T-helper 17 cell (primary cell): ENCODE data around the gene LLGL2. TPM values are rescaled to one million over a fixed set of nuclear protein-coding genes. Genes with fewer than 3 reads are reported as not detected.
"Not testable (repeated sequence)": the region's sequence is repeated elsewhere in the genome, so short reads cannot be mapped to it uniquely, and the experiment has no call there.

Source experiments
- ATAC-seq: fragments of 150-1000 bp; cut with Tn5 transposase; 2 replicates; pipeline ENCODE4 v1.10.0; 2021; ENCODE audit warnings: mild to moderate bottlenecking, moderate library complexity
- DNase-seq, 3 donors: peaks; one replicate each; pipeline versions ENCODE4 v3.0.0 to v3.0.0-alpha.2; 2020 to 2021
- H3K9me3 ChIP-seq: one replicate; pipeline ENCODE4 v1.7.0; 2013; ENCODE audit warnings: low read length, mild to moderate bottlenecking; ENCODE audit not compliant: control insufficient read depth, poor library complexity, severe bottlenecking
- H3K27ac Mint-ChIP-seq: one replicate; pipeline ENCODE4 v1.8.0; 2022; ENCODE audit warnings: mild to moderate bottlenecking, moderate library complexity, mixed read lengths
- H3K27me3 Mint-ChIP-seq: one replicate; pipeline ENCODE4 v1.8.0; 2022; ENCODE audit warnings: mixed read lengths
- H3K36me3 Mint-ChIP-seq: one replicate; pipeline ENCODE4 v1.8.0; 2022; ENCODE audit warnings: low read depth, mixed read lengths
- H3K4me1 Mint-ChIP-seq: one replicate; pipeline ENCODE4 v1.8.0; 2022; ENCODE audit warnings: mild to moderate bottlenecking, mixed read lengths
- H3K4me3 Mint-ChIP-seq: one replicate; pipeline ENCODE4 v1.8.0; 2022; ENCODE audit warnings: mild to moderate bottlenecking, moderate library complexity, mixed read lengths
- total RNA-seq, 4 donors: library from RNA in 2 of 4; stranded (reverse) in 2 of 4; gene quantifications; one replicate each; pipeline ENCODE4 v1.2.3 and lab custom pipeline; 2022 to 2026

Gene LLGL2, protein sequence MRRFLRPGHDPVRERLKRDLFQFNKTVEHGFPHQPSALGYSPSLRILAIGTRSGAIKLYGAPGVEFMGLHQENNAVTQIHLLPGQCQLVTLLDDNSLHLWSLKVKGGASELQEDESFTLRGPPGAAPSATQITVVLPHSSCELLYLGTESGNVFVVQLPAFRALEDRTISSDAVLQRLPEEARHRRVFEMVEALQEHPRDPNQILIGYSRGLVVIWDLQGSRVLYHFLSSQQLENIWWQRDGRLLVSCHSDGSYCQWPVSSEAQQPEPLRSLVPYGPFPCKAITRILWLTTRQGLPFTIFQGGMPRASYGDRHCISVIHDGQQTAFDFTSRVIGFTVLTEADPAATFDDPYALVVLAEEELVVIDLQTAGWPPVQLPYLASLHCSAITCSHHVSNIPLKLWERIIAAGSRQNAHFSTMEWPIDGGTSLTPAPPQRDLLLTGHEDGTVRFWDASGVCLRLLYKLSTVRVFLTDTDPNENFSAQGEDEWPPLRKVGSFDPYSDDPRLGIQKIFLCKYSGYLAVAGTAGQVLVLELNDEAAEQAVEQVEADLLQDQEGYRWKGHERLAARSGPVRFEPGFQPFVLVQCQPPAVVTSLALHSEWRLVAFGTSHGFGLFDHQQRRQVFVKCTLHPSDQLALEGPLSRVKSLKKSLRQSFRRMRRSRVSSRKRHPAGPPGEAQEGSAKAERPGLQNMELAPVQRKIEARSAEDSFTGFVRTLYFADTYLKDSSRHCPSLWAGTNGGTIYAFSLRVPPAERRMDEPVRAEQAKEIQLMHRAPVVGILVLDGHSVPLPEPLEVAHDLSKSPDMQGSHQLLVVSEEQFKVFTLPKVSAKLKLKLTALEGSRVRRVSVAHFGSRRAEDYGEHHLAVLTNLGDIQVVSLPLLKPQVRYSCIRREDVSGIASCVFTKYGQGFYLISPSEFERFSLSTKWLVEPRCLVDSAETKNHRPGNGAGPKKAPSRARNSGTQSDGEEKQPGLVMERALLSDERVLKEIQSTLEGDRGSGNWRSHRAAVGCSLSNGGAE
- 10 to 100 TPM; 39.3 to 41.9 TPM for total RNA-seq
- 53.0 to 53.1 reads per million in 2 donors for total RNA-seq (lab: John Stamatoyannopoulos, UW)

DNA sequence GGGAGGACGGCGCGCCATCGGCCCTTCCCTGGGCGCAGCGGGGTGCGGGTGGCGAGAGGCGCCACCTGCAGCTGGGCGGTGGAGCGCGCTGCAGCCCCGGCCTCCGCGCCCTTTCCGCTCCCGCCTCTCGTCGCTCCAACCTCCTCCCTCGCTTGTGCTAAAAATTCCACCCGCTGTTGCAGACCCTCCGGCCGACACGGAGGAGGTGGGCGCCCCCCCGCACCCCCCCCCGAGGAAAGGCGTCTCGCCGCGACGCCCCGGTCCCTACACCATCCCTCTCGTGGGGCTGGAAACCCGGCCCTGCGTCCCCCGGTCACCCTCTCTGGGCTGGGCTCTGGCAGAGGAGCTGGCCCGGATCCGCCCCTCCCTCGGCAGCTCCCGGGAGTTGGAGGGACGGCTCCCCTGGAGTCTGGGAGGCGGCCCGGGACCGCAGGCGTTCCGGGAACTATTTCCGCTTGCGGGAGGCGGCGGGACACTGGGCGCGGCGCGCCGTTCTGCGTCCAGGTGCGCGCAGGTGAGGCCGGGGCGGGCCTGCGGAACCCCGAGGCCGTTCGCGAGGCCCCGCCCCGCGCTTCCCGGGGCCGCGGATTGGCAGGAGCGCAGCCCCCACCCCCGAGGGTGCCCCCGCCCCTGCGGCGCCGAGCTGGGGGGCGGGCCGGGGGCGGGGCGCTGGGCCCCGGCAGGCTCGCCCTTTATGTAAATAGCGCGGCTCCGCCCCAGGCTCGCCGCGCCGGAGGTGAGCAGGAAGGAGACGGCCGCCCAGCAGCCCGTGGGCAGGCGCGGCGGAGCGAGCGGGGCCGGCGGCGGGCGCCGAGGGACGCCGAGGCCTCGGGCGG, at the start of gene LLGL2:
Gene LLGL2 (plus strand): TSS at position 728 of the 836 bp plus-strand sequence. CDS start 17,730 bp downstream, outside the sequence.
- ATAC-seq: peak; percentile 94
- peaks cover 12% of the 10 kb centered on the region for H3K4me1 Mint-ChIP-seq
- H3K4me3 Mint-ChIP-seq: peak within 1 kb of the TSS; percentile 82
- no peaks in the 10 kb centered on the region for H3K9me3 ChIP-seq
- peak; percentile 83 to 91 (median 88) for DNase-seq
- no peaks in the 10 kb centered on the region for H3K36me3 Mint-ChIP-seq
- peak within 1 kb of the TSS; percentile 34 for H3K27ac Mint-ChIP-seq
- H3K27me3 Mint-ChIP-seq: no peaks in the 10 kb centered on the region

DNA sequence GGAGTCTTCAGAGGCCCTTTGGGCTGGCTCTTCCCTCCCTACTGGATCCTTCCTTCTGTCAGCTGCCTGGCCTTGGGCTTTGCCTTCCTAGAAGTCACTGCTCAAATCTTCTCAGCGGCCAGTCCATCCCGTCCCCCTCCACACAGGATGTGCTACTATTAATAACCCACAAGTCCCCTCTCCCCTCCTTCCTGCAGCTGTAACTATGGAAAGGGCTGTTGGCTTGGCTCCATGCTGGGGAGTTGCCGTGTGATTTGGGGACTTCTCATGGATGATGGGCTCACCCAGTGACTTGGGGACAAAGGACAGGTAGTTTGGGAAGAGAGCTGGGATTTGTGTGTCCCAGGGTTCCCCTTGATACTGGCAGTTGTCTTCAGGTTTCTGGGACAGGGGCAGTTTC, 49.6 kb upstream of the LLGL2 start:
- Mint-ChIP-seq H3K36me3 (peaks cover 3% of the 10 kb centered on the region), H3K27me3 (no peaks in the 10 kb centered on the region), H3K4me1 (peaks cover 15% of the 10 kb centered on the region), H3K27ac (no peak overlapping the region), H3K4me3 (no peak overlapping the region)
- H3K9me3 ChIP-seq: no peaks in the 10 kb centered on the region
- ATAC-seq (no peak), DNase-seq (no peak)

DNA sequence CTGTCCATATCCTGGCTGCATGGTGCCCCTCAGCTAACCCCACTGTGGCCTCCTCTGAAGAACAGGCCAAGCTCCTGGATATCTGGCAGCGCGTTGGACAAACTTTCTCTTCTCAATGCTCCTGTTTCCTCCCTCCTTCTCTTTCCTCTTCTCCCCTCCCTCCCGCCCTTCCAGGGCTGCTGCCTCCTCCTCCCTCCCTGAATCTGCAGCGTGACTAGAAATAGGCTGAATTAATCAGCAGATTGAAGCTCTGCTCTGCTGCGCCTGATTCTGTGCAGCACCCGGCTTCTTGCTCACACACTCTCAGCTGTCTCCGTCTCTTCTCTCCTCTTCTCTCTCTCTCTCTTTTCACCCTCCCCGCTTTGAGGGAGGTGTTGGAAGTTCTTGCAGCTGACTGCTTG, 49.2 kb upstream of the LLGL2 start:
- H3K9me3 ChIP-seq: no peaks in the 10 kb centered on the region
- H3K4me3 Mint-ChIP-seq: no peak overlapping the region
- peaks cover 16% of the 10 kb centered on the region for H3K4me1 Mint-ChIP-seq
- H3K27me3 Mint-ChIP-seq: no peaks in the 10 kb centered on the region
- H3K36me3 Mint-ChIP-seq: peaks cover 3% of the 10 kb centered on the region
- ATAC-seq (no peak), DNase-seq (no peak)
- H3K27ac Mint-ChIP-seq: no peak overlapping the region

DNA sequence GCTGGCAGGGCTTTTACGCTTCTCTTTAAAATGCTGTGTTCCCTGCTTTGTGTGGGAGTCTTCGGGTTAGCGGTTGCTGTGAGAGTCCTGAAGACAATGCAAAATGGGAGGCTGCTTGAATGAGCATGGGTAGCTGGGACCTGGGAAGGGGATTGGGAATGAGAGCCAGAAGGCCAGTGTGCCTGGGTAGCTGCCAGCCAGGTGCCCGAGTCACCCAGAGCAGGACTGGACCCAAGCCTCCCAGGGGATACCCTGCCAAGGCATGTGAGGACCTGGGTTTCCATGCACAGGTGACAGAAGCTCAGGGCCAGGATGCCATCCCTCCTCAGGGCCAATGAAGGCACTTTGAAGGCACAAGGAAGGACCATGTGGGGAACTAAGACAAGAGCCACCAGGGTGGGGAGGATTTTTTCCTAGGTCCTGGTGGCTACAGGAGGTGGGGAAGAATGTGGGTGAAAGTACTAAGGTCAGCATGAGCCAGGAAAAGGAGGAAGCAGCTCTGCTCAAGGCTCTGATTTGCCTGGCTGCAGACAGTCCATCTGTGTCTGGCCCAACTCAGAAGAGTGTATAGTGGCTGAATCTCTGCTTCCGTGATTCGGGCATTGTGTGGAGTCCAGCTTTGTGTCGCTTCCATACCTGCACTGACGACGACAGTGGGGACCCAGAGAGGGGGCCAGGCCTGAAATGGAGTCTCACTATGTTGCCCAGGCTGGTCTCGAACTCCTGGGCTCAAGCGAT, 48.6 kb upstream of the LLGL2 start:
- peaks cover 16% of the 10 kb centered on the region for H3K4me1 Mint-ChIP-seq
- no peaks in the 10 kb centered on the region for H3K9me3 ChIP-seq
- no peaks in the 10 kb centered on the region for H3K27me3 Mint-ChIP-seq
- H3K36me3 Mint-ChIP-seq: peaks cover 3% of the 10 kb centered on the region
- H3K27ac Mint-ChIP-seq: no peak overlapping the region
- no peak overlapping the region for H3K4me3 Mint-ChIP-seq
- ATAC-seq (no peak), DNase-seq (no peak)

DNA sequence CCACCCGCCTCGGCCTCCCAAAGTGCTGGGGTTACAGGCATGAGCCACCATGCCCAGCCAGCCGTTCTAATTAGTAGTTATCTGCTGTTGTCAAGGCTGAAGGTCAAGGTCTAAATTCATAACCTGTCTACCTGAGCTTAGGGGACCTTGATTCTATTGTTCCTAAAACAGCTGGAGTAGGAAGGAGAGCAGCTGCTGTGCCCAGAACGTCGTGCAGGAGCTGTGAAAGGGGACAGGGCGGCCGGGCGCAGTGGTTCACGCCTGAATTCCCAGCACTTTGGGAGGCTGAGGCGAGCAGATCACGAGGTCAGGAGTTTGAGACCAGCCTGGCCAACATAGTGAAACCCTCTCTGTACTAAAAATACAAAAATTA, 48.0 kb upstream of the LLGL2 start:
- not testable (repeated sequence) for DNase-seq, H3K4me3 Mint-ChIP-seq, ATAC-seq, H3K36me3 Mint-ChIP-seq, H3K27ac Mint-ChIP-seq, H3K27me3 Mint-ChIP-seq, H3K9me3 ChIP-seq
- H3K4me1 Mint-ChIP-seq: peaks cover 16% of the 10 kb centered on the region

DNA sequence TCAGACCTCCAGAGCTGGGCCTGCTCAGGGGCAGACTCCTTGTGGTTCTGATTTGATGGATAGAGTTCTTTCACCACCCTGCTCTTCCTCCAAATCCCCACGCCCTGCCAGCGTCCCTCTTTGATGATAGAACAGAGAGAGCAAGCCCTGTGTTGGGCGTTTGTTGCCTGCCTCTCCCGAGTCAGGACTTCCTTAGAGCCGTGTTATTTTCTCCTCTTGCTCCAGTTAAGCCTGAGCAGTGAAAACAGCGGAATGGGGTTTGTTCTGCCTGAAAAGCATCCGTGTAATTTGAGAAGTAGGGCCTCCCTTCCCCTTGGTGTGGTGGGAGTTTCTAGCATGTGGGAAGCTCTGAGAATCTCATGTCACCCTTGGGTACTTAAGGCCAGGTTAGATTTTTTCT, 47.0 kb upstream of the LLGL2 start:
- H3K27ac Mint-ChIP-seq: no peak overlapping the region
- H3K4me3 Mint-ChIP-seq: no peak overlapping the region
- H3K4me1 Mint-ChIP-seq: peaks cover 13% of the 10 kb centered on the region
- no peaks in the 10 kb centered on the region for H3K27me3 Mint-ChIP-seq
- H3K9me3 ChIP-seq: no peaks in the 10 kb centered on the region
- no peak for DNase-seq
- H3K36me3 Mint-ChIP-seq: no peaks in the 10 kb centered on the region
- no peak for ATAC-seq

DNA sequence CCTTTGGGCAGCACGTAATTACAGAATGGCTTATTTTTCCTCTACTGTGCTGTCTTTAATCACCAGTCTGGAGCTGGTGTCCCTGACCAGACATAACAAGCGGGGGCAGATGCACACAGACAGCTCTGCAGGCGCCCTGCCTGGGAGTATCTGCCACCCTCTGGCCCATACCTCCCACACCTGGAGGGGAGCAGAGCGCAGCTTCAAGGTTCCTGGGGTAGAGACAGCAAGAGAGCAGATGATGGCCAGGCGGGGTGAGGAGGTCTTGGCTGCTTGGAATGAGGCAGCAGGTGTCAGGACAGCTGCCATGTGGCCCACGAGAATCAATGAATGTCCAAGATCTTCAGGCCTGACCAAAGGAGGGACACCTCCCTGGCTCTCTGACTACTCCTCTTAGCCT, 45.2 kb upstream of the LLGL2 start:
- Mint-ChIP-seq H3K4me3 (no peak overlapping the region), H3K36me3 (peaks cover 2% of the 10 kb centered on the region), H3K4me1 (peaks cover 16% of the 10 kb centered on the region), H3K27ac (no peak overlapping the region), H3K27me3 (no peaks in the 10 kb centered on the region)
- DNase-seq: no peak
- no peak for ATAC-seq
- H3K9me3 ChIP-seq: no peaks in the 10 kb centered on the region

DNA sequence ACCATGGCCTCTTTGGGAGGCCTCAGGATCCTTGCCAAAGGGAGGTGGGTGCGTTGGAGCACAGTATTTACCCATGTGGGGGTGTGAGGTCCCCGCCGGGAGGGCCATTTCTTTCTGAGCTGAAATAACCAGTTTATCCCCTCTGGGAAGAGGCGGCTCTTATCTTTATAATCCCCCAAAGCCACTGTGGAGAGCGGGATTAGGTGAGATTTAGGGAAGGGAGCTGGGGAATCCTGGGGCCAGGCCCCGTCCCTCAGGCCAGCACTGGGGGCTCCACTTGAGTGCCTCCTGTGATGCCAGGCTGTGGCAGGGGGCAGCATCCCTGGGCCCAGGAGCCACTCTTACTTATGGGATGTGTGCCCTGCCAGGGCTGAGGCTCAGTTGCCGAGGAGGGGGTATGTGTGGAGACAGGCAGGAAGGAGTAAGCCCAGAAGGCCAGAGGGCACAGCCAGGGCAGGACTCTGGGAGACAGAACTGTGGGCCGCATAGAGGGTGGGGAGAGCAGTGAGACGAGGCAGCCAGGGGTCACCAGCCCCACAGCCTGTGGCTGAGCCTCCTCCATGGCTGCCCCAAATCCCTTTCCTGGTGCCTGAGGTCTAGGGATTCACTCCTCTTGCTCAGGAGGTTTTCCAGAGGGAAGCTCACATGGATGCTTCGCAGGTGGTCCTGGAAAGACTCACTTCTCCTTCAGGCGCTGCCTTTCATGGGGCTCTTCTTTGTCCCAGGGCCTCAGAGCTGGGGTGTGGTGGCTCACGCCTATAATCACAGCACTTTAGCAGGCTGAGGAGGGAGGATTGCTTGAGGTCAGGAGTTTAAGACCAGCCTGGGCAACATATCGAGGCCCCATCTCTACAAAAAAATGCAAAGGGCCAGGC, 44.1 kb upstream of the LLGL2 start:
- H3K27ac Mint-ChIP-seq: peak overlapping the region; percentile 9
- ATAC-seq (no peak), DNase-seq (no peak)
- H3K9me3 ChIP-seq: no peaks in the 10 kb centered on the region
- no peaks in the 10 kb centered on the region for H3K27me3 Mint-ChIP-seq
- no peak overlapping the region for H3K4me3 Mint-ChIP-seq
- H3K36me3 Mint-ChIP-seq: peaks cover 2% of the 10 kb centered on the region
- H3K4me1 Mint-ChIP-seq: peaks cover 11% of the 10 kb centered on the region

DNA sequence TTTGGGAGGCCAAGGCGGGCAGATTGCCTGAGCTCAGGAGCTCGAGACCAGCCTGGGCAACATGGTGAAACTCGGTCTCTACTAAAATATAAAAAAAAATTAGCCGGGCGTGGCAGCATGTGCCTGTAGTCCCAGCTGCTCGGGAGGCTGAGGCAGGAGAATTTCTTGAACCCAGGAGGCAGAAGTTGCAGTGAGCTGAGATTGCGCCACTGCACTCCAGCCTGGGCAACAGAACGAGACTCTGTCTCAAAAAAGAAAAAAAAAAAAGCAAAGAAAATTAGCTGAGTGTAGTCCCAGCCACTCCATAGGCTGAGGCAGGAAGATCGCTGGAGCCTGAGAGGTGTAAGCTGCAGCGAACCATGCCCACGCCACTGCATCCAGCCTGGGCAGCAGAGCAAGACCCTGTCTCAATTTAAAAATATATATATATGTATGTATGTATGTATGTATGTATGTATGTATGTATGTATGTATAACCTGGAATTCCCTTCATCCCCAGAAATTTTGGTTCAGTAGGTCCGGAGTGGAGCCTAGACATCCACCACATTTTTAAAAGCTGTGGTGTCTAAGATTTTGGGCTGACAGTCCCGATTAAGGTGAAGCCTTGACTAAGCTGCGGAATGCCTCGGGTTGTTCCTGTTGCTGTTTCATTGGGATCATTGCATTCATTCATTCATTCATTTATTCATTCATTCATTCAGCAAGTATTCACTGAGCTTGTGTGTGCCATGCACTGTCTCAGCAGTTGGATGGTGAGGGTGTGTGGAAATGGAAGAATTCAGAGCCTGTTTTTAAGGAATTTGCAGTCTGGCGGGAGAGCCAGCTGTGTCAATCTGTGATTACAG, 43.2 kb upstream of the LLGL2 start:
- peaks cover 17% of the 10 kb centered on the region for H3K4me1 Mint-ChIP-seq
- peak overlapping the region; percentile 85 for H3K27ac Mint-ChIP-seq
- no peaks in the 10 kb centered on the region for H3K27me3 Mint-ChIP-seq
- peaks cover 2% of the 10 kb centered on the region for H3K36me3 Mint-ChIP-seq
- DNase-seq: no peak
- no peak for ATAC-seq
- H3K9me3 ChIP-seq: no peaks in the 10 kb centered on the region
- H3K4me3 Mint-ChIP-seq: no peak overlapping the region

DNA sequence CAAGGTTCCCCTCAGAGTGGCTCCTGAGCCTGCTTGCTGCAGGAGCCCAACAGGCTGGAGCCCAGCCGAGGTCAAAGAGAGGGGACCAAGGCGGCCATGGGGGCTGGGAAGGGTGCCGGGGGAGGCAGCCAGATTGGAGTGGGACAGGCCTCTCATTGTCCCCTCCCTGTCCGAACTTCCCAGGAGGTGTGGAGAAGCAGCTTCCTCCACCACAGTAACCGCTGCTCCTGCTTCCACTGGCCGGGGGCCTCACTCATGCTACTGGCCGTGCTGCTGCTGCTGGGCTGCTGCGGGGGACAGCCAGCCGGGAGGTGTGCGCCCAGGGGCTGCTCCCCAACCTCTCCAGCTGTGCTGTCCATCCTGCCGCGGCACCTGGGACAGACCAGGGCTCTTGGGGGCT, 39.8 kb upstream of the LLGL2 start:
- ATAC-seq: no peak
- Mint-ChIP-seq H3K27ac (no peak overlapping the region), H3K27me3 (no peaks in the 10 kb centered on the region), H3K4me3 (no peak overlapping the region), H3K36me3 (peaks cover 2% of the 10 kb centered on the region), H3K4me1 (peaks cover 21% of the 10 kb centered on the region)
- no peak for DNase-seq
- no peaks in the 10 kb centered on the region for H3K9me3 ChIP-seq

DNA sequence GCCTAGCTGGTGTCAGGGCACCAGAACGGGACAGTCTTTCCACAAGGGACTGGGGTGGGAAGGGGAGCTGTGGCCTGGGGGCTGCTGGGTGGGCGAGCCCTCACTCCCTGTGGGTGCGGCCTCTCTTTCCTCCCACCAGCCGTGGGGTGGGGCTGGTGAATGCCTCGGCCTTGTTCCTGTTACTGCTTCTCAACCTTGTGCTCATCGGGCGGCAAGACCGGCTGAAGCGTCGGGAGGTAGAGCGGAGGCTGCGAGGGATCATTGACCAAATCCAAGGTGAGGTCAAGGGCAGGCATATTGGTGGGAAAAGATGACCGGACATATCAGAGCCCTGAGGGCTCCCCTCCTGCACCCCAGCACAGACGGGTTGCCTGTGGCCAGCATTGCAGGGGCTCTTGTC, 39.3 kb upstream of the LLGL2 start:
- peaks cover 2% of the 10 kb centered on the region for H3K36me3 Mint-ChIP-seq
- no peaks in the 10 kb centered on the region for H3K9me3 ChIP-seq
- H3K27me3 Mint-ChIP-seq: no peaks in the 10 kb centered on the region
- H3K4me3 Mint-ChIP-seq: peak overlapping the region; percentile 78
- peaks cover 18% of the 10 kb centered on the region for H3K4me1 Mint-ChIP-seq
- peak overlapping the region; percentile 86 for H3K27ac Mint-ChIP-seq
- ATAC-seq (no peak), DNase-seq (no peak)
